Measurements from ENCODE around the gene GRIK3. TPM values are rescaled to one million over a fixed set of nuclear protein-coding genes. Genes with fewer than 3 reads are reported as not detected.

Gene GRIK3
- not detected in 2 replicates for total RNA-seq

DNA sequence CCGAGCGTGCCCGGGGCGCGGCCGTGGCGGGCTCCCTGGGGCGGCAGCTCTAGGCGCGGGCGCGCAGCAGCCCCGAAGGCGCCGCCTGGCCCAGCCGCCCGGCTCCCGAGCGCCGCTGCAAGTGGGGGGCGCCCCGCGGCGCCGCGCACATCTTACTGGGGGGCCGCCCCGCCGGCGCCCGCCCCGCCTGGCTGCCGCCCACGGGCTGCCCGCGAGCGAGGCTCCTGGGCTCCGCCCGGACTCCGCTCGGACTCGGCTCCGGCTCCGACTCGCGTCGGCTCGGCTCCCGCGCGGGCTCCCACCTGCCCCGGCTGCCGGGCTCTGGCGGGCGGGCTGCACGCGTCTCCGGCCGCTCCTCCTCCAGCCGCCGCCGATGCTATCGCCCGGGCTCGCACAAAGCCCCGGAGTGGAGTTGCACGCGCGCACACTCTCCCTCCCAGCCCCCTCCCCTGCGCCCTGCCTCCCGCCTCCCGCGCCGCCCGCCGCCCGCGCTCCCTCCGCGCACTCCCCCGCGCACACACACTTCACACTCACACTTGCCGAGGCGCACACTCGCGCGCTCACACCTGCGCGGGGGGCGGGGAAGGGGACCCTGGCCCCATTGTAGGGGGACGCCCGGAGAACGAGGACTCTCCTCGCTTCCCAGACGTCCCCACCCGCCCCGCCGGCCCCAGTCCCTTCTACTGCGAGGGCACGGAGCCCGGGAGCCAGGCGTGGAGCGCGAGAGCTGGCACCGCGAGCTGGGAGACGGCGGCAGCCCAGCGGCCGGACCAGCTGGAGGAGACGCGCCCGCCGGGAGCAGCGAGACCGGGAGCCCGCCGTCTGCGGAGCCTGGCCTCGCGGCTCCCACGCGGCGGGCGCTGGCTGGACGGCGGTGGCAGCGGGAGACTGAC is at the start of gene GRIK3:
Gene GRIK3 (minus strand): TSS at position 395 of the 893 bp plus-strand sequence. CDS start 407 bp downstream, outside the sequence.

Data from regular cardiac myocyte (primary cell).